A673 (cell line): Measurements from ENCODE around the gene ASIC2. TPM values are rescaled to one million over a fixed set of nuclear protein-coding genes. Genes with fewer than 3 reads are reported as not detected.

ENCODE experiments used
- BruUV-seq: library from RNA; stranded (reverse); fragments of 400-500 nt; replicated peaks from 2 replicates; lab custom pipeline; 2021; lab: Mats Ljungman, UMichigan
- CTCF ChIA-PET: fragments of 300-600 bp; sonication (Branson Sonifier 250); formaldehyde crosslinking; loops from one replicate; lab custom pipeline; 2022; ENCODE audit warnings: antibody characterized with exemption; lab: Charles Lee
- POLR2A ChIA-PET: fragments of 300-600 bp; sonication (Branson Sonifier 250); formaldehyde crosslinking; loops from one replicate; lab custom pipeline; 2022; ENCODE audit warnings: antibody characterized with exemption; ENCODE audit not compliant: low non-redundant PET; lab: Charles Lee
- DNase-seq: peaks from one replicate; pipeline ENCODE4 v3.0.0-alpha.2; 2015; ENCODE audit warnings: low spot score
- H3K27ac ChIP-seq: fragments of 200-600 bp; sonication (generic); 2 replicates; pipeline ENCODE4 v1.5.1; 2016; ENCODE audit warnings: mixed run types, low read depth, mild to moderate bottlenecking, mixed read lengths, antibody characterized with exemption, low read length; ENCODE audit not compliant: poor library complexity, severe bottlenecking
- H3K27me3 ChIP-seq: fragments of 200-600 bp; sonication (generic); replicated peaks from 2 replicates; pipeline ENCODE4 v1.6.1; 2017; ENCODE audit warnings: mixed run types, low read depth, mild to moderate bottlenecking, mixed read lengths, antibody characterized with exemption, low read length; ENCODE audit not compliant: insufficient read depth, poor library complexity
- H3K36me3 ChIP-seq: fragments of 200-600 bp; sonication (generic); 2 replicates; pipeline ENCODE4 v1.6.1; 2016; ENCODE audit warnings: mixed run types, mild to moderate bottlenecking, mixed read lengths, antibody characterized with exemption, low read length; ENCODE audit not compliant: insufficient read depth, poor library complexity, severe bottlenecking
- H3K4me1 ChIP-seq: fragments of 200-600 bp; sonication (generic); 2 replicates; pipeline ENCODE4 v1.6.1; 2017; ENCODE audit warnings: mixed run types, mild to moderate bottlenecking, mixed read lengths, antibody characterized with exemption, low read length; ENCODE audit not compliant: insufficient read depth, poor library complexity, severe bottlenecking
- H3K4me3 ChIP-seq: fragments of 200-600 bp; sonication (generic); 2 replicates; pipeline ENCODE4 v1.5.1; 2016; ENCODE audit warnings: low read depth, mixed run types, mild to moderate bottlenecking, mixed read lengths, low read length; ENCODE audit not compliant: poor library complexity, severe bottlenecking
- H3K9me3 ChIP-seq: fragments of 200-600 bp; sonication (generic); 2 replicates; pipeline ENCODE4 v1.6.1; 2016; ENCODE audit warnings: mixed run types, low read depth, mild to moderate bottlenecking, mixed read lengths, antibody characterized with exemption, low read length; ENCODE audit not compliant: poor library complexity, severe bottlenecking
- CTCF ChIP-seq: fragments of 300-800, 200-600 bp; sonication (generic); conservative IDR thresholded peaks from 2 replicates; pipeline ENCODE4 v1.5.1; 2017; ENCODE audit warnings: low read depth, mild to moderate bottlenecking, antibody characterized with exemption, low read length, moderate library complexity, mixed read lengths
- EZH2 ChIP-seq: fragments of 200-600 bp; sonication (generic); IDR thresholded peaks from 2 replicates; pipeline ENCODE4 v1.6.1; 2017; ENCODE audit warnings: borderline replicate concordance, low read depth, mild to moderate bottlenecking, mixed read lengths, antibody characterized with exemption, low read length; ENCODE audit not compliant: poor library complexity, severe bottlenecking
- intact Hi-C: fragments of 100-400 bp; cut with micrococcal nuclease; formaldehyde crosslinking; loops from one replicate; pipeline ENCODE4 v1.10.0; 2022; ENCODE audit not compliant: unreplicated experiment
- total RNA-seq: library from RNA; stranded (reverse); gene quantifications from 2 replicates; pipeline ENCODE4 v1.2.3, GENCODE V29; 2021

Gene ASIC2
- total RNA-seq, 1 experiment from 2014 or later: 8.6 TPM

- Histone ChIP-seq H3K4me1 (no peaks in the 10 kb centered on the region), H3K27me3 (no peaks in the 10 kb centered on the region), H3K27ac (no peak overlapping the region), H3K4me3 (no peak overlapping the region), H3K36me3 (no peaks in the 10 kb centered on the region), H3K9me3 (no peaks in the 10 kb centered on the region)
- no TSS peak for BruUV-seq
- intact Hi-C loops: no loop called here
- ChIA-PET CTCF (no interaction called here), POLR2A (no interaction called here)
- TF ChIP-seq CTCF (no peak), EZH2 (no peak)
- DNase-seq: no peak
Observed at GRCh38 chr17:33017366-33017765, 275.7 kb downstream of the ASIC2 start.

GRCh38 chr17:33016920-33017319 is 276.2 kb downstream of the ASIC2 start:
- intact Hi-C loops: no loop called here
- no peak overlapping the region for H3K27ac ChIP-seq
- BruUV-seq: no TSS peak
- CTCF ChIA-PET: no interaction called here
- DNase-seq: no peak
- TF ChIP-seq CTCF: no peak
- no peak for TF ChIP-seq EZH2
- no peaks in the 10 kb centered on the region for H3K4me1 ChIP-seq
- no peak overlapping the region for H3K4me3 ChIP-seq
- H3K27me3 ChIP-seq: no peaks in the 10 kb centered on the region
- POLR2A ChIA-PET: no interaction called here
- no peaks in the 10 kb centered on the region for H3K9me3 ChIP-seq
- H3K36me3 ChIP-seq: no peaks in the 10 kb centered on the region

DNA sequence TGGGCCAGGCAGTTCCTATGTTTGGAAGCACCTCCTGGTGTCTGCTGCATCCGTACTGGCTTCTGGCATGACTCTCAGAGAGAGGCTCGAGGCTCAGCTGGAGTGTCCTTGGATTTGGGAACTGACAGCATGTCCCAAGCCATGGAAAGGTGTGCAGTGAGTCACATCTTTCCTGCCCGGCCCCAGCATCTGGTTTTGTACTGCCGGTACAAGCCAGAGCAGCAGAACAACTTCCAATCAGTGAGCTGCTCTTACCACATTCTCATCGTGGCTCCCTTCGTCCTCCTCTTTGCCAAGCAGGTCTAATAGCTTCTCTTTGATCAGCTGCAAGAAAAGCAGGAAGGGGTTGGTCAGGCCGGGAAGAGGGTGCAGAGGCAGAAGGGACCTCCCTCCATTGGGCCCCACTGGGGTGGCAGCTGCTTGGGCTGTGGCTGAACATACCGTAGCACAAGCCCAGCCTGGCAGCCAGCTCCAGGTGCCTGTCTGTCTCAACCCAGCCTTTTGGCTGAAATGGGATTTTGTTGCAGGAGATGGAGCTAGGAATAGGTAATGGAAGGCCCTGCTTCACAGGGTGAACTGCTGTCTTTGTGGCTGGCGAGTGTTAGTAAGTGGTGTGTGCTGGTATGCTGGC is 277.3 kb downstream of the ASIC2 start:
- ChIA-PET POLR2A (no interaction called here), CTCF (no interaction called here)
- DNase-seq: no peak
- Histone ChIP-seq H3K27me3 (no peaks in the 10 kb centered on the region), H3K36me3 (no peaks in the 10 kb centered on the region), H3K4me1 (no peaks in the 10 kb centered on the region), H3K27ac (no peak overlapping the region), H3K9me3 (no peaks in the 10 kb centered on the region), H3K4me3 (no peak overlapping the region)
- TF ChIP-seq CTCF (no peak), EZH2 (no peak)
- intact Hi-C loops: no loop called here
- BruUV-seq: no TSS peak
